ENCODE data around the gene KIR2DL1.
"Not testable (repeated sequence)": the region's sequence is repeated elsewhere in the genome, so short reads cannot be mapped to it uniquely, and the experiment has no call there.

Gene KIR2DL1

DNA sequence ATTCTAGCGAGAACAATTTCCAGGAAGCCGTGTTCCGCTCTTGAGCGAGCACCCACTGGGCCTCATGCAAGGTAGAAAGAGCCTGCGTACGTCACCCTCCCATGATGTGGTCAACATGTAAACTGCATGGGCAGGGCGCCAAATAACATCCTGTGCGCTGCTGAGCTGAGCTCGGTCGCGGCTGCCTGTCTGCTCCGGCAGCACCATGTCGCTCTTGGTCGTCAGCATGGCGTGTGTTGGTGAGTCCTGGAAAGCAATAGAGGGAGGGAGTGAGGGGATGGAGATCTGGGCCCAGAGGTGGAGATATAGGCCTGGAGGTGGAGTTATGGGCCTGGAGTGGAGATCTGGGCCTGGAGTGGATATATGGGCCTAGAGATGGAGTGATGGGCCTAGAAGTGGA is at the start of gene KIR2DL1:
TSS of gene KIR2DL1 (plus strand) at position 148 of the 400 bp plus-strand sequence. CDS start at position 206, 58 bp downstream.
- not testable (repeated sequence) for DNase-seq

DNA sequence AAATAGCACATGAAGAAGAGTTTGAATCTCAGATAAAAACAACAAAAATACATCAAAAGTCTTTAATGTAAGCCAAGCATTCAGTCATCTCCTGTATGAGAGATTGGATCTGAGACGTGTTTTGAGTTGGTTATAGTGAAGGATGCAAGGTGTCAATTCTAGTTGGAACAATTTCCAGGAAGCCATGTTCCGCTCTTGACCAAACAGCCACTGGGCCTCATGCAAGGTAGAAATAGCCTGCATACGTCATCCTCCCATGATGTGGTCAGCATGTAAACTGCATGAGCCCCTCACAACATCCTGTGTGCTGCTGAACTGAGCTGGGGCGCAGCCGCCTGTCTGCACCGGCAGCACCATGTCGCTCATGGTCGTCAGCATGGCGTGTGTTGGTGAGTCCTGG is 45.5 kb upstream of the KIR2DL1 start, which contains the start of gene KIR3DL3:
TSS of gene KIR3DL3 (plus strand) at position 301 of the 400 bp plus-strand sequence. CDS start at position 356, 55 bp downstream.
- DNase-seq: no peak

DNA sequence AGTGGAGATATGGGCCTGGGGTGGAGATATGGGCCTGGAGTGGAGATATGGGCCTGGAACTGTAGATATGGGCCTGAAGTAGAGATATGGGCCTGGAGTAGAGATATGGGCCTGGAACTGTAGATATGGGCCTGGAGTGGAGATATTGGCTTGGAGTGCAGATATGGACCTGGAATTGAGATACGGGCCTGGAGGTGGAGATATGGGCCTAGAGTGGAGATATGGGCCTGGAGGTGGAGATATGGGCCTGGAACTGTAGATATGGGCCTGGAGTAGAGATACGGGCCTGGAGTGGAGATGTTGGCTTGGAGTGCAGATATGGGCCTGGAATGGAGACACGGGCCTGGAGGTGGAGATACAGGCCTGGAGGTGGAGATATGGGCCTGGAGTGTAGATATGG is 44.9 kb upstream of the KIR2DL1 start:
- DNase-seq: no peak

DNA sequence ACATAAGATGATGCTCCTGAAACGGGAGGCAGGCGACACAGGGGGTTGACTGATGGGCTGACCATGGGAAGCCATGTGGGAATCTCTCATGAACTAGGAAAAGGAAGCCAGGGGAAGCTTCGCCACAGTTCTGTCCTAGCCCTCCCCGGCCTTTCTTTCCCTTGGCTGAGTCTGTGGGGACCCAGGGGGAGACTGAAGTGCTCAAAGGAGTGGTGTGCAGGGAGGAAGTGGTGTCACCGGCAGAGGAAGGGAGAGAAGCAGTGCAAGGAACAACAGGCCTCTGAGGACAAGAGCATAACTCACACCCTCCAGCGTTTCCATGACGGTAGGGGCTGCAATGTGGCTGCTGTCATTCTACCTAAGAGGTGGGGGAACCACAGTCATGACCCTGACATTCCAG is 44.3 kb upstream of the KIR2DL1 start:
- no peak for DNase-seq

DNA sequence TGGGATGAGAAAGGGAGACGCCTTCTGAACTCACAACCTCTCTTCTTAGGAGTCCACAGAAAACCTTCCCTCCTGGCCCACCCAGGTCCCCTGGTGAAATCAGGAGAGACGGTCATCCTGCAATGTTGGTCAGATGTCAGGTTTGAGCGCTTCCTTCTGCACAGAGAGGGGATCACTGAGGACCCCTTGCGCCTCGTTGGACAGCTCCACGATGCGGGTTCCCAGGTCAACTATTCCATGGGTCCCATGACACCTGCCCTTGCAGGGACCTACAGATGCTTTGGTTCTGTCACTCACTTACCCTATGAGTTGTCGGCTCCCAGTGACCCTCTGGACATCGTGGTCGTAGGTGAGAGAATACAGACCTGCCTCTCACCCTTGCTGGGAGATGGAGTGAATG is 42.0 kb upstream of the KIR2DL1 start:
- DNase-seq: no peak

DNA sequence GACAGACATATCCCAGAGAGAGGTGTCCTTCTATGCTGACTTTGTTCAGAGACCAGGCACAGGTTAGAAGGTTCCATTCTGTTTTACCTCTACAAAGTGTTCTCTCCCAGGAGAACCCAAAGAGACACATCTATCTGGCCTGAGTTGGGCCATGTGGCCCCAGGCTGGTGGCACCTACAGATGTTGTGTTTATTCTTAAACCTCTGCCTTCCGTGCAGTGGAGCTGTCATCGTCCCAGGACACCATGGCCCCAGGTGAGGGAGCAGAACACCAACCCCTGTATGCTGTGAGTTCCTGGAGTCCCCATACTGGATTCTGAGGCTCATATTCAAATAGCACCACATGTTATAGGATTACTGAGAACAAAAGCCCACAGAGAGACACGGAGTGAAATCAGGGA is 41.4 kb upstream of the KIR2DL1 start:
- no peak for DNase-seq

DNA sequence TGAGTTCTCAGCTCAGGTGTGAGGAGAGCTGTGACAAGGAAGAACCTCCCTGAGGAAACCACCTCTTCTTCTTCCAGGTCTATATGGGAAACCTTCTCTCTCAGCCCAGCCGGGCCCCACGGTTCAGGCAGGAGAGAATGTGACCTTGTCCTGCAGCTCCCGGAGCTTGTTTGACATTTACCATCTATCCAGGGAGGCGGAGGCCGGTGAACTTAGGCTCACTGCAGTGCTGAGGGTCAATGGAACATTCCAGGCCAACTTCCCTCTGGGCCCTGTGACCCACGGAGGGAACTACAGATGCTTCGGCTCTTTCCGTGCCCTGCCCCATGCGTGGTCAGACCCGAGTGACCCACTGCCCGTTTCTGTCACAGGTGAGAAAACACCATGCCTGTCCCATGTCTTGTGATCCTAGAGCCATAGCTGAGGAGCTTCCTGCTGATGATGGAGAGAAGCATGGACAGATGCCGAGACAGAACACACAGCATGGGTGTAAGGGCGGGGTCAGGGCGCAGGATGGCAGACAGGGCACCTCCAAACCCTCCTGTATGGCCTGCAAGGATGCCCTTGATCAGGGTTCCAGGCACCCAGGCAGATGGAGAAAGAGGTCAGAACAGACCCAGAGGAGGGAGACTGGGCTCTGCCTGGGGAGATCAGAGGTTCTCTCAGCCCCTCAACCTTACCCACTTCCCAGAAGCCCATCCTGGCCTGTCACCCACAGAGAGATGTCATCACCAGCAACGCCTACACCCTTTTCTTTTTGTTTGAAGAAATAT is 40.0 kb upstream of the KIR2DL1 start:
- no peak for DNase-seq

DNA sequence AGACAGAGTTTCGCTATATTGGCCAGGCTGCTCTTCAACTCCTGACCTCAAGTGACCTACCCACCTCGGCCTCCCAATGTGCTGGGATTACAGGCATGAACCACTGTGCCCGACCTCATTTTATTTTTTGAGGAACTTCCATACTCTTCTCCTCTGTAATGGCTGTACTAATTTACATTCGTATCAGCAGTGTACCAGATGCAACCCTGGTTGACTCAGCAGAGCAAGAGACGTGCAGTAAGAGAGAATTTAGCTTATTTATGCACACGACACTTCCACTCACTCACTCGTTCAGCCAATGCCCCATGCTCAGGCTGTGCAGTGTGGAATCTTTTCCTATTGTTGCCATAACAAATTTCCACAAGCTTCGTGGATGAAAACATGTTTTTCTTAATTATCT is 38.4 kb upstream of the KIR2DL1 start:
- no peak for DNase-seq

DNA sequence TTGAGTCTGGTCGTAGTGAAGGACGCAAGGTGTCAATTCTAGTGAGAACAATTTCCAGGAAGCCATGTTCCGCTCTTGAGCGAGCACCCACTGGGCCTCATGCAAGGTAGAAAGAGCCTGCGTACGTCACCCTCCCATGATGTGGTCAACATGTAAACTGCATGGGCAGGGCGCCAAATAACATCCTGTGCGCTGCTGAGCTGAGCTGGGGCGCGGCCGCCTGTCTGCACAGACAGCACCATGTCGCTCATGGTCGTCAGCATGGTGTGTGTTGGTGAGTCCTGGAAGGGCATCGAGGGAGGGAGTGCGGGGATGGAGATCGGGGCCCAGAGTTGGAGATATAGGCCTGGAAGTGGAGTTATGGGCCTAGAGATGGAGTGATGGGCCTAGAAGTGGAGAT is 31.3 kb upstream of the KIR2DL1 start, which contains the start of gene KIR2DL3:
TSS of gene KIR2DL3 (plus strand) at position 208 of the 400 bp plus-strand sequence. CDS start at position 241, 33 bp downstream.
- DNase-seq: not testable (repeated sequence)

DNA sequence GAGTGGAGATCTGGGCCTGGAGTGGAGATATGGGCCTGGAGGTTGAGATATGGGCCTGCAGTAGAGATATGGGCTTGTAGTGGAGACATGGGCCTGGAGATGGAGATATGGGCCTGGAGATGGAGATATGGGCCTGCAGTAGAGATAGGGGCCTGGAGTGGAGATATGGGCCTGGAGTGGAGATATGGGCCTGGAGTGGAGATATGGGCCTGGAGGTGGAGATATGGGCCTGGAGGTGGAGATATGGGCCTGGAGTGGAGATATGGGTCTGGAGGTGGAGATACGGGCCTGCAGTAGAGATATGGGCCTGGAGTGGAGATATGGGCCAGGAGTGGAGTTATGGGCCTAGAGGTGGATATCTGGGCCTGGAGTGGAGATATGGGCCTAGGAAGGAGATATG is 30.9 kb upstream of the KIR2DL1 start:
- no peak for DNase-seq

DNA sequence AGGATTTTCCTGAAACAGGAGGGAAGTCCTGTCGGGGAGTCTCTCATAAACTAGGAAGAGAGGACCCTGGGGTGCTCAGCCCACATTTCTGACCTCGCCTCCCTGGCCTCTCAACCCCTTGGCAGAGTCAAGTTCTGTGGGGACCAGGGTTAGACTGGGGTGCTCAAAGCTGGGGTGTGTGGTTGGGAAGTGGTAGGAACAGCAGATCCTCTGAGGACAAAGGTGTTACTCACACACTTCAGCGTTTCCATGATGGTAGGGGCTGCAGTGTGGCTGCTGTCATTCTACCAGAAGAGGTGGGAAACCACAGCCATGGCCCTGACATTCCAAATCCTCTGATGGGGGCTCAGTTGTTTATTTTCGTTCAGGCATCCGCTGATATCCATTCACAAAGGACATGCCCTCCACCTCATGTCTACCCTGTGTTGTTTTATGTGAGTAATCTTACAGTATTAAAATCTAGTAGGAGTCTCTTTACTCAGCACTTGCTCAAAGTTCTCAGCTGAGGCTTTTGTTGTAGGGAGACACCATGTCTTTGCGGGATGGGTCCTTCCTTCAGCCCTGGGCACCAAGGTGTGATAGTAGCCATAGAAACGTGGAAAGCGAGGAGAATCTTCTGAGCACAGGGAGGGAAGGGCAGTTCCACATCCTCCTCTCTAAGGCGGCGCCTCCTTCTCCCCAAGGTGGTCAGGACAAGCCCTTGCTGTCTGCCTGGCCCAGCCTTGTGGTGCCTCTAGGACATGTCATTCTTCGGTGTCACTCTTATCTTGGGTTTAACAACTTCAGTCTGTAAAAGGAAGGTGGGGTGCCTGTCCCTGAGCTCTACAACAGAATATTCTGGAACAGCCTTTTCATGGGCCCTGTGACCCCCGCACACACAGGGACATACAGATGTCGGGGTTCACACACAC is 29.8 kb upstream of the KIR2DL1 start:
- no peak for DNase-seq

DNA sequence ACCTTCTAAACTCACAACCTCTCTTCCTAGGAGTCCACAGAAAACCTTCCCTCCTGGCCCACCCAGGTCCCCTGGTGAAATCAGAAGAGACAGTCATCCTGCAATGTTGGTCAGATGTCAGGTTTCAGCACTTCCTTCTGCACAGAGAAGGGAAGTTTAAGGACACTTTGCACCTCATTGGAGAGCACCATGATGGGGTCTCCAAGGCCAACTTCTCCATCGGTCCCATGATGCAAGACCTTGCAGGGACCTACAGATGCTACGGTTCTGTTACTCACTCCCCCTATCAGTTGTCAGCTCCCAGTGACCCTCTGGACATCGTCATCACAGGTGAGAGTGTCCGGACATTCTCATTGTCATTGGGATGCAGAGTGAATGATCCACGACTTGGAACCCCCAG is 27.6 kb upstream of the KIR2DL1 start:
- not testable (repeated sequence) for DNase-seq

DNA sequence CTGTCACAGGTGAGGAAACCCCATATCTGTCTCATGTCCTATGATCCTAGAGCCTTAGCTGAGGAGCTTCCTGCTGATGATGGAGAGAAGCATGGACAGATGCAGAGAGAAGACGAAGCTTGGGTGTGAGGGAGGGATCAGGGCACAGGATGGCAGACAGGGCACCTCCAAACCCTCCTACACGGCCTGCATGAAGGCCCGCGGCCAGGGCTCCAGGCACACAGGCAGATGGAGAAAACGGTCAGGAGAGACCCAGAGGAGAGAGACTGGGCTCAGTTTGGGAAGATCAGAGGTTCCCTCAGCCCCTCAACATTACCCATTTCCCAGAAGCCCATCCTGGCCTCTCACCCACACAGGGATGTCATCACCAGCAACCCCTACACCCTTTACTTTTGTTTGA is 25.5 kb upstream of the KIR2DL1 start:
- DNase-seq: not testable (repeated sequence)

DNA sequence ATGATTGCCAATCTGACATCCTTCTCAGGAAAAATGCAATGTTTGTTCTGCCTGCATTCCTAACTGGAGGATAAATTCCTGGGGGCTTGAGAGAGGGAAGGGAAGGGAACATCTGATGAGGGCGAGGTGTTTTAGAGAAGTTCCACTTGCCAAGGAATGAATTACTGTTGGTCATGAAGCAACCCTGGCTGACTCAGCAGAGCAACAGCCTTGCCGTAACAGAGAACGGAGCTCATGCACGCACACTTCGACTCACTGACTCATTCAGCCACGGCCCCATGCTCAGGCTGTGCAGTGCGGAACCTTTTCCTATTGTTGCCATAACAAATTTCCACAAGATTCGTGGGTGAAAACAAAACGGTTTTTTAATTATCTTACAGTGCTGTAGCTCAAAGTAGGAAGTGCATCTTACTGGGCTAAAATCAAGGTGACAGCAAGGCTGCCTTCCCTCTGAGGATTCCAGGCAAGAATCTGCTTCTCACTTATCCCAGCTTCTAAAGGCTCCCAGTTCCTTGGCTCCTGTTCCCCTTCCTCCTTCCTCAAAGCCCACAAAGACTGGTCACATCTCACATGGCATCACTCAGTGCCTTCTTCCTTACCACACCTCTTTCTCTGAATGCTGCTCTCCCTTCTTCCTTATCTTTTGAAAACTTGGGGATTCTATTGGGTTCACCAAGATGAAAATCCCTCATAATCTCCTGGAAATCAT is 21.8 kb upstream of the KIR2DL1 start:
- not testable (repeated sequence) for DNase-seq

DNA sequence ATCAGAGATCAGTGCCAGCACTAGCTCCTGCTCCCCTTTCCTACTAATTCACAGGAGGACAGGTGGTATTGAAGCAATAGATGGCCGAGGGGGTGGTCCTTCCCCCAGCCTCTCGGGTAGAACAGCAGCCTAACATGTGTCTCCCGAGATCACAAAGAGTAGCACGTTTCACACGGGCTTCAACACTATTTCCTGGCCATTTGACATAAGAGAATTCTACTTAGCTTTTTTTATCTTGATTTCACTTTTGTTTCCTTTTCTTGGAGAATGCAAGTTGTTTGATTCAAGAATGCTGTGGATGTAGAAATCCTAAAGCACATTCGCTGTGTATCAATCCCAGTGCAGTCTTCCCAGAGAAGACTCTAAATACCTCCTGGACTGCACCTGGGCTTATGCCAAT is 19.3 kb upstream of the KIR2DL1 start:
- DNase-seq: not testable (repeated sequence)

DNA sequence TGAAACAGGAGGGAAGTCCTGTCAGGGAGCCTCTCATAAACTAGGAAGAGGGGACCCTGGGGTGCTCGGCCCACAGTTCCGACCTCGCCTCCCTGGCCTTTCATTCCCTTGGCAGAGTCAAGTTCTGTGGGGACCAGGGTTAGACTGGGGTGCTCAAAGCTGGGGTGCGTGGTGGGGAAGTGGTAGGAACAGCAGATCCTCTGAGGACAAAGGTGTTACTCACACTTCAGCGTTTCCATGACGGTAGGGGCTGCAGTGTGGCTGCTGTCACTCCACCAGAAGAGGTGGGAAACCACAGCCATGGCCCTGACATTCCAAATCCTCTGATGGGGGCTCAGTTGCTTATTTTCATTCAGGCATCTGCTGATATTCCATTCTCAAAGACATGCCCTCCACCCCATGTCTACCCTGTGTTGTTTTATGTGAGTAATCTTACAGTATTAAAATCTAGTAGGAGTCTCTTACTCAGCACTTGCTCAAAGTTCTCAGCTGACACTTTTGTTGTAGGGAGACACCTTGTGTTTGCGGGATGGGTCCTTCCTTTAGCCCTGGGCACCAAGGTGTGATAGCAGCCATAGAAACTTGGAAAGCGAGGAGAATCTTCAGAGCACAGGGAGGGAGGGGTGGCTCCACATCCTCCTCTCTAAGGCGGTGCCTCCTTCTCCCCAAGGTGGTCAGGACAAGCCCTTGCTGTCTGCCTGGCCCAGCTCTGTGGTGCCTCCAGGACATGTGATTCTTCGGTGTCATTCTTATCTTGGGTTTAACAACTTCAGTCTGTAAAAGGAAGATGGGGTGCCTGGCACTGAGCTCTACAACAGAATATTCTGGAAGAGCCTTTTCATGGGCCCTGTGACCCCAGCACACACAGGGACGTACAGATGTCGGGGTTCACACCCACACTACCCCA is 13.1 kb upstream of the KIR2DL1 start:
- DNase-seq: not testable (repeated sequence)

DNA sequence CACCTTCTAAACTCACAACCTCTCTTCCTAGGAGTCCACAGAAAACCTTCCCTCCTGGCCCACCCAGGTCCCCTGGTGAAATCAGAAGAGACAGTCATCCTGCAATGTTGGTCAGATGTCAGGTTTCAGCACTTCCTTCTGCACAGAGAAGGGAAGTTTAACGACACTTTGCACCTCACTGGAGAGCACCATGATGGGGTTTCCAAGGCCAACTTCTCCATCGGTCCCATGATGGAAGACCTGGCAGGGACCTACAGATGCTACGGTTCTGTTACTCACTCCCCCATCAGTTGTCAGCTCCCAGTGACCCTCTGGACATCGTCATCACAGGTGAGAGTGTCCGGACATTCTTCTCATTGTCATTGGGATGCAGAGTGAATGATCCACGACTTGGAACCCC is 11.0 kb upstream of the KIR2DL1 start:
- not testable (repeated sequence) for DNase-seq

DNA sequence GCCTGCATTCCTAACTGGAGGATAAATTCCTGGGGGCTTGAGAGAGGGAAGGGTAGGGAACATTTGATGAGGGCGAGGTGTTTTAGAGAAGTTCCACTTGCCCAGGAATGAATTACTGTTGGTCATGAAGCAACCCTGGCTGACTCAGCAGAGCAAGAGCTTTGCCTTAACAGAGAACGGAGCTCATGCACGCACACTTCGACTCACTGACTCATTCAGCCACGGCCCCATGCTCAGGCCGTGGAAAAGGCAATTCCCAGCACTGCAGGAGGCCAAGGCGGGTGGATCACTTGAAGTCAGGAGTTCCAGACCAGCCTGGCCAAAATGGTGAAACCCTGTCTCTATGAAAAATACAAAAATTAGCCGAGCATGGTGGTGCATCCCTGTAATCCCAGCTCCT is 5.4 kb upstream of the KIR2DL1 start:
- DNase-seq: not testable (repeated sequence)

DNA sequence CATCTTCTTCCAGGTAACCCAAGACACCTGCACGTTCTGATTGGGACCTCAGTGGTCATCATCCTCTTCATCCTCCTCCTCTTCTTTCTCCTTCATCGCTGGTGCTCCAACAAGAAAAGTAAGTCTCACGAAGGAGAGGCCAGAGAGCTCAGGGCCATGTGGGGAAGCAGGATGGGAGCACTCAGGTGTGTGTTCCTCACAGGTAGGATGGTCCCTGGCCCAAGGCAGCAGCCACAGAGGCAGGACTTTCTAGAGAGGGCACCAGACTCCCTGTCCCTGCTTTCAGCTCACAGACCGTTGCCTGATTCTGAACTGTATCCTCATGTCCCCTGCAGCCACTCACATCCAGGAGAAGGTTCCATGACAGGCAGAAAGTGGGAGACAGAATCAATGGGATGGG is 3.1 kb upstream of the KIR2DL1 start:
- DNase-seq: not testable (repeated sequence)

DNA sequence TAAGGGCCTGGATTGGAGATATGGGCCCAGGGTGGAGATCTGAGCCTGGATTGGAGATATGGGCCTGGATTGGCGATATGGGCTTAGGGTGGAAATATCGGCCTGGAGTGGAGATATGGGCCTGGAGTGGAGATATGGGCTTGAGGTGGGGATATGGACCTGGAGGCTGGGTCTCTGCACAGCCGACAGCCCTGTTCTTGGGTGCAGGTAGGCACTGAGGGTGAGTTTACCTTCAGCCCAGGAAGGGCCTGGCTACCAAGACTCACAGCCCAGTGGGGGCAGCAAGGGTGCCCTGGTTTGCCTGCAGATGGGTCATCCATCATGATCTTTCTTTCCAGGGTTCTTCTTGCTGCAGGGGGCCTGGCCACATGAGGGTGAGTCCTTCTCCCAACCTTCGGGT is 918 bp downstream of the KIR2DL1 start:
- not testable (repeated sequence) for DNase-seq

DNA sequence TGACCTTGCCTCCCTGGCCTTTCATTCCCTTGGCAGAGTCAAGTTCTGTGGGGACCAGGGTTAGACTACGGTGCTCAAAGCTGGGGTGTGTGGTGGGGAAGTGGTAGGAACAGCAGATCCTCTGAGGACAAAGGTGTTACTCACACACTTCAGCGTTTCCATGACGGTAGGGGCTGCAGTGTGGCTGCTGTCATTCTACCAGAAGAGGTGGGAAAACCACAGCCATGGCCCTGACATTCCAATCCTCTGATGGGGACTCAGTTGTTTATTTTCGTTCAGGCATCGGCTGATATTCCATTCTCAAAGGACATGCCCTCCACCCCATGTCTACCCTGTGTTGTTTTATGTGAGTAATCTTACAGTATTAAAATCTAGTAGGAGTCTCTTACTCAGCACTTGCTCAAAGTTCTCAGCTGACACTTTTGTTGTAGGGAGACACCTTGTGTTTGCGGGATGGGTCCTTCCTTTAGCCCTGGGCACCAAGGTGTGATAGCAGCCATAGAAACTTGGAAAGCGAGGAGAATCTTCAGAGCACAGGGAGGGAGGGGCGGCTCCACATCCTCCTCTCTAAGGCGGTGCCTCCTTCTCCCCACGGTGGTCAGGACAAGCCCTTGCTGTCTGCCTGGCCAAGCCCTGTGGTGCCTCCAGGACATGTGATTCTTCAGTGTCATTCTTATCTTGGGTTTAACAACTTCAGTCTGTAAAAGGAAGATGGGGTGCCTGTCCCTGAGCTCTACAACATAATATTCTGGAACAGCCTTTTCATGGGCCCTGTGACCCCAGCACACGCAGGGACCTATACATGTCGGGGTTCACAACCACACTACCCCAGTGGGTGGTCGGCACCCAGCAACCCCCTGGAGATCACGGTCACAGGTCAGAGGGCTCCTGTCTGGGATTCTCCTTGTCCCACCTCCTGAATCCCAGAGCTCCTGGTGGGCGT is 1.7 kb downstream of the KIR2DL1 start:
- not testable (repeated sequence) for DNase-seq
